Hair follicular keratinocyte (primary cell): ENCODE results near the gene AKT1. TPM values are rescaled to one million over a fixed set of nuclear protein-coding genes. Genes with fewer than 3 reads are reported as not detected.

Source experiments
- total RNA-seq: library from RNA; depleted of rRNA; stranded (reverse); fragments of >200 nt; gene quantifications from 2 replicates; pipeline ENCODE4 v1.2.3, GENCODE V29; 2015

Gene AKT1
- 110 and 118 TPM in 2 replicates for total RNA-seq

GRCh38 chr14:104794993-104795780 is at the start of gene AKT1:
Gene AKT1, minus strand, starts transcription at chr14:104795748. Its CDS starts 3,105 bp downstream, at chr14:104792643.

GRCh38 chr14:104800771-104801519 is 5.4 kb upstream of the AKT1 start, which contains the start of gene ZBTB42:
Gene ZBTB42, plus strand, starts transcription at chr14:104801101. Its CDS starts 97 bp downstream, at chr14:104801198.

GRCh38 chr14:104752735-104753527 is 42.6 kb downstream of the AKT1 start, which contains the start of gene SIVA1:
Gene SIVA1, plus strand, starts transcription at chr14:104753147. Its CDS starts 55 bp downstream, at chr14:104753202.

GRCh38 chr14:104723651-104724406 is 71.7 kb downstream of the AKT1 start, which contains the start of gene ADSS1:
Gene ADSS1, plus strand, starts transcription at chr14:104724229. Its CDS starts 42 bp downstream, at chr14:104724271.

Other genes starting within 250 kb of the AKT1 start
- not detected in 2 replicates for gene C14orf180, start 216.0 kb downstream of the AKT1 start, total RNA-seq
- not detected in 2 replicates for gene TMEM179, start 191.0 kb downstream of the AKT1 start, total RNA-seq
- 60.9 and 73.5 TPM in 2 replicates for gene INF2, start 106.1 kb downstream of the AKT1 start, total RNA-seq
- 0.91 and 5.7 TPM in 2 replicates for gene ADSS1, start 71.5 kb downstream of the AKT1 start, total RNA-seq
- 208 and 416 TPM in 2 replicates for gene SIVA1, start 42.6 kb downstream of the AKT1 start, total RNA-seq
- 2.3 and 2.7 TPM in 2 replicates for gene ZBTB42, start 5.4 kb upstream of the AKT1 start, total RNA-seq
- gene CEP170B, start 69.5 kb upstream of the AKT1 start, total RNA-seq: 34.9 and 41.1 TPM in 2 replicates
- gene PLD4, start 129.1 kb upstream of the AKT1 start, total RNA-seq: not detected in 2 replicates
- gene AHNAK2, start 182.6 kb upstream of the AKT1 start, total RNA-seq: 45.8 and 198 TPM in 2 replicates
- gene CLBA1, start 190.0 kb upstream of the AKT1 start, total RNA-seq: 7.3 and 7.9 TPM in 2 replicates
- 30.6 and 60.8 TPM in 2 replicates for gene CDCA4, start 225.3 kb upstream of the AKT1 start, total RNA-seq